Hepatocyte (in vitro differentiated cells): ENCODE results near the gene ZNF117. TPM values are rescaled to one million over a fixed set of nuclear protein-coding genes. Genes with fewer than 3 reads are reported as not detected.
"Not testable (repeated sequence)": the region's sequence is repeated elsewhere in the genome, so short reads cannot be mapped to it uniquely, and the experiment has no call there.

Experiments used
- DNase-seq: peaks from one replicate; pipeline ENCODE4 v3.0.0-alpha.2; 2016; ENCODE audit warnings: low spot score
- H2AFZ ChIP-seq: fragments of 200-600 bp; sonication (generic); 2 replicates; pipeline ENCODE4 v1.6.0; 2016; ENCODE audit warnings: antibody characterized with exemption, mild to moderate bottlenecking
- H3K27ac ChIP-seq: fragments of 200-600 bp; sonication (generic); 2 replicates; pipeline ENCODE4 v1.5.1; 2016; ENCODE audit warnings: mild to moderate bottlenecking
- H3K27me3 ChIP-seq: fragments of 200-600 bp; sonication (generic); 2 replicates; pipeline ENCODE4 v1.6.1; 2016
- H3K36me3 ChIP-seq: fragments of 200-600 bp; sonication (generic); replicated peaks from 2 replicates; pipeline ENCODE4 v1.5.1; 2016; ENCODE audit warnings: low read depth; ENCODE audit not compliant: insufficient read depth
- H3K4me1 ChIP-seq: fragments of 200-600 bp; sonication (generic); 2 replicates; pipeline ENCODE4 v1.5.1; 2016; ENCODE audit warnings: mild to moderate bottlenecking, moderate library complexity; ENCODE audit not compliant: insufficient read depth
- H3K4me2 ChIP-seq: fragments of 200-600 bp; sonication (generic); 2 replicates; pipeline ENCODE4 v1.6.0; 2016
- H3K4me3 ChIP-seq: fragments of 200-600 bp; sonication (generic); 2 replicates; pipeline ENCODE4 v1.5.1; 2016; ENCODE audit warnings: mild to moderate bottlenecking
- H3K79me2 ChIP-seq: fragments of 200-600 bp; sonication (generic); 2 replicates; pipeline ENCODE4 v1.6.0; 2017; ENCODE audit warnings: mild to moderate bottlenecking
- H3K9me2 ChIP-seq: fragments of 200-600 bp; sonication (generic); replicated peaks from 2 replicates; pipeline ENCODE4 v1.6.0; 2017; ENCODE audit warnings: mild to moderate bottlenecking; ENCODE audit not compliant: insufficient read depth
- H3K9me3 ChIP-seq: fragments of 200-600 bp; sonication (generic); 2 replicates; pipeline ENCODE4 v1.5.1; 2016; ENCODE audit warnings: low read depth, mild to moderate bottlenecking
- H4K20me1 ChIP-seq: fragments of 200-600 bp; sonication (generic); 2 replicates; pipeline ENCODE4 v1.6.0; 2016; ENCODE audit warnings: mild to moderate bottlenecking; ENCODE audit not compliant: insufficient read depth, poor library complexity, severe bottlenecking
- CTCF ChIP-seq: fragments of 200-600 bp; sonication (generic); IDR thresholded peaks from 2 replicates; pipeline ENCODE4 v1.5.1; 2016; ENCODE audit warnings: antibody characterized with exemption, mild to moderate bottlenecking; ENCODE audit not compliant: poor library complexity
- EZH2 ChIP-seq: fragments of 200-600 bp; sonication (generic); IDR thresholded peaks from 2 replicates; pipeline ENCODE4 v1.6.1; 2016; ENCODE audit warnings: antibody characterized with exemption, mild to moderate bottlenecking, borderline replicate concordance
- EZH2phosphoT487 ChIP-seq: fragments of 200-600 bp; sonication (generic); IDR thresholded peaks from one replicate; pipeline ENCODE4 v1.6.1; 2018; ENCODE audit warnings: antibody characterized with exemption, mild to moderate bottlenecking, low read depth, moderate library complexity; ENCODE audit not compliant: unreplicated experiment, severe bottlenecking
- WGBS: methylation state at CpG from one replicate; pipeline ENCODE4 v1.1.6; 2016; ENCODE audit warnings: low lambda C conversion rate; ENCODE audit errors: missing lambda C conversion rate; 5-methylcytosine and 5-hydroxymethylcytosine counted together
- polyA plus RNA-seq: library from polyadenylated mRNA; unstranded; fragments of >200 nt; fragmentation: Nextera tagmentation; extraction: Ambion mirVana; gene quantifications from 2 replicates; pipeline ENCODE4 v1.2.1, GENCODE V29; 2016
- small RNA-seq: library from RNA; depleted of rRNA; stranded (forward); fragments of <200 nt; gene quantifications from one replicate; pipeline ENCODE3, GENCODE V24; 2014
- total RNA-seq: library from RNA; depleted of rRNA; stranded (reverse); fragments of >200 nt; gene quantifications from 2 replicates; pipeline ENCODE4 v1.2.3, GENCODE V29; 2014

The ZNF117 gene
- total and polyA plus RNA-seq, 2 experiments from 2014 or later = 4.1 to 16.8 TPM

- Histone ChIP-seq H3K27ac (no peak overlapping the region), H3K4me1 (no peaks in the 10 kb centered on the region), H3K36me3 (no peaks in the 10 kb centered on the region), H3K4me2 (no peak overlapping the region), H3K4me3 (no peak overlapping the region), H3K9me3 (peaks cover 5% of the 10 kb centered on the region), H2AFZ (no peak overlapping the region), H4K20me1 (no peaks in the 10 kb centered on the region), H3K27me3 (no peaks in the 10 kb centered on the region), H3K79me2 (no peaks in the 10 kb centered on the region), H3K9me2 (no peaks in the 10 kb centered on the region)
- TF ChIP-seq EZH2phosphoT487 = no peak
- no peak for TF ChIP-seq EZH2
- no peak for TF ChIP-seq CTCF
- WGBS = 100% methylated on average over 1 of the region's 1 CpG
- no peak for DNase-seq
Observed at GRCh38 chr7:64938540-64938939, 52.3 kb downstream of the ZNF117 start.

GRCh38 chr7:64934478-64934877, 56.4 kb downstream of the ZNF117 start:
- Histone ChIP-seq H3K36me3 (no peaks in the 10 kb centered on the region), H3K9me3 (peaks cover 5% of the 10 kb centered on the region), H3K4me3 (no peak overlapping the region), H3K9me2 (no peaks in the 10 kb centered on the region), H3K4me1 (no peaks in the 10 kb centered on the region), H3K79me2 (no peaks in the 10 kb centered on the region), H3K27ac (no peak overlapping the region), H2AFZ (no peak overlapping the region), H3K27me3 (no peaks in the 10 kb centered on the region), H4K20me1 (no peaks in the 10 kb centered on the region), H3K4me2 (no peak overlapping the region)
- DNase-seq = no peak
- WGBS = 94% methylated on average over 1 of the region's 1 CpG
- no peak for TF ChIP-seq CTCF
- no peak for TF ChIP-seq EZH2phosphoT487
- no peak for TF ChIP-seq EZH2

GRCh38 chr7:64928252-64929187, 62.3 kb downstream of the ZNF117 start:
- H3K36me3 ChIP-seq, H3K9me2 ChIP-seq, H4K20me1 ChIP-seq, H3K27me3 ChIP-seq, DNase-seq, H3K27ac ChIP-seq, H3K4me1 ChIP-seq, H2AFZ ChIP-seq, H3K4me2 ChIP-seq, H3K4me3 ChIP-seq, H3K79me2 ChIP-seq: not testable (repeated sequence)
- H3K9me3 ChIP-seq = peaks cover 37% of the 10 kb centered on the region
- WGBS = 97% methylated on average over 4 of the region's 4 CpGs

Small RNA genes lying within 50 kb of the gene (small RNA-seq; reads per million reads assigned to genes)
- gene RNU6-1229P = not detected

Other genes with a start within 250 kb of the ZNF117 start
- 9.6 and 10.4 TPM in 2 replicates for gene ZNF138, start 196.6 kb downstream of the ZNF117 start, total RNA-seq
- gene ZNF138, start 196.6 kb downstream of the ZNF117 start, polyA plus RNA-seq = 3.8 and 5.3 TPM in 2 replicates
- gene ZNF273, start 87.8 kb downstream of the ZNF117 start, total RNA-seq = 4.9 and 8.4 TPM in 2 replicates
- 3.2 and 4.1 TPM in 2 replicates for gene ZNF273, start 87.8 kb downstream of the ZNF117 start, polyA plus RNA-seq
- gene ERV3-1, start 15.7 kb upstream of the ZNF117 start, total RNA-seq = 21.8 and 24.7 TPM in 2 replicates
- 18.6 and 26.3 TPM in 2 replicates for gene ERV3-1, start 15.7 kb upstream of the ZNF117 start, polyA plus RNA-seq